HepG2 (cell line): Measurements from ENCODE around the gene IDS.

Experiments used
- CREB1 ChIP-seq, 2 experiments: fragments of 450-650 bp in 1 of 2; IDR thresholded peaks; 2 replicates each; pipeline ENCODE4 v1.6.1; 2016 to 2017; ENCODE audit warnings: control low read depth in 1 of 2, mild to moderate bottlenecking in 1 of 2, missing compliant biosample characterization in 1 of 2, missing genetic modification characterization in 1 of 2
- MYC ChIP-seq: sonication (generic); formaldehyde crosslinking; IDR thresholded peaks from 2 replicates; pipeline ENCODE4 v1.9.0; 2021; ENCODE audit warnings: missing genetic modification reagents, borderline replicate concordance
- NBN ChIP-seq: fragments of 450-650 bp; conservative IDR thresholded peaks from 2 replicates; pipeline ENCODE4 v1.6.1; 2017
- NFE2L2 ChIP-seq: fragments of 150-350 bp; IDR thresholded peaks from 2 replicates; pipeline ENCODE4 v1.6.1; 2014; ENCODE audit warnings: low read length
- SRF ChIP-seq: IDR thresholded peaks from 2 replicates; pipeline ENCODE4 v1.6.1; 2011; ENCODE audit warnings: mild to moderate bottlenecking, low read depth, low read length, moderate library complexity
- TBP ChIP-seq: sonication (generic); formaldehyde crosslinking; IDR thresholded peaks from 2 replicates; pipeline ENCODE4 v1.5.0; 2020; ENCODE audit warnings: missing genetic modification reagents
- TCF12 ChIP-seq, 2 experiments: fragments of 450-650 bp in 1 of 2; sonication (generic) in 1 of 2; formaldehyde crosslinking in 1 of 2; IDR thresholded peaks; 2 replicates each; pipeline versions ENCODE4 v1.6.1 to v1.8.0; 2017 to 2022; ENCODE audit warnings: antibody characterized with exemption in 1 of 2, mild to moderate bottlenecking in 1 of 2, missing genetic modification reagents in 1 of 2, moderate library complexity in 1 of 2
- YY1 ChIP-seq: IDR thresholded peaks from 2 replicates; pipeline ENCODE4 v1.6.1; 2011; ENCODE audit warnings: low read length, low read depth, moderate library complexity, mild to moderate bottlenecking; ENCODE audit not compliant: insufficient read depth, insufficient replicate concordance
- ZNF792 ChIP-seq: IDR thresholded peaks from 2 replicates; pipeline ENCODE4 v1.6.1; 2016
- TF ChIP-seq, protein P1 (sequence below): sonication (generic); formaldehyde crosslinking; IDR thresholded peaks from 2 replicates; pipeline ENCODE4 v1.4.0; 2020; ENCODE audit warnings: mild to moderate bottlenecking, missing genetic modification reagents
- TF ChIP-seq, protein P2 (sequence below): sonication (generic); formaldehyde crosslinking; IDR thresholded peaks from 2 replicates; pipeline ENCODE4 v1.5.0; 2020; ENCODE audit warnings: mild to moderate bottlenecking, missing genetic modification reagents, moderate library complexity
- TF ChIP-seq, protein P3 (sequence below): sonication (generic); formaldehyde crosslinking; IDR thresholded peaks from 2 replicates; pipeline ENCODE4 v1.4.0; 2020; ENCODE audit warnings: mild to moderate bottlenecking, missing genetic modification reagents

DNA sequence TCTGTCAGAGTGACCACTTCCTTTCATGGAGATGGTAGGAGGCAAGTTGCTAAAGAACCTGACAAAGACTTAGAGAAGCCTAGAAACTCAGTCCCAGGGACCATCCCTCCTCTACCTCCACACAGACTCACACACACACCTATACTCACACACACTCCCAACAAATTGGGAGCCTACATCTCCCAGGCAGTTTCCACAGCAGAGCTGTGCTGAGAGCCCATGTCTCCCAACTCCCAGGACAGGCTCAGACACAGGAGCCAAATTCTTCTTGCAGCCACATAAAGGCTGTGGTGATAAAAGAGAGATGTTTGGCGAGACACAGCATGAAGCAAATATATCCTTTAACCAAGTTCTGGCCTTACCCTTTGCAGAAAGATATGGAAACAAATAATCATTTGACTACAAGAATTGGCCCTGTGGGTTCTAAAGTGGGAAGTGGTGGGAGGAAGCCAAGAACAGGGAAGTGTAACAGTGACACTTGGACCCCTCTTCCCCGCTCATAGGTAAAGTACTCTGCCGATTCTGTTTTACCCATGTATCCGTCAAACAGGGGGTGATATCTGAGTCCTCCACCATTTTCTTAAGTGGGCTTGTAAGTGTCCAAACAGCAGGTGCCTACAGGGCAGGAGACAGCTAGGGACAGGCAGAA is 11.0 kb upstream of the IDS start:
- TF ChIP-seq ZNF792 (no peak), SRF (no peak), CREB1 (IDR thresholded peaks at IDR 0.05) (no peak), CREB1 (CRISPR knock-in tag; IDR thresholded peaks at IDR 0.05) (no peak), TCF12 (IDR thresholded peaks at IDR 0.05) (no peak), TCF12 (CRISPR knock-in tag; IDR thresholded peaks at IDR 0.05) (no peak), NBN (no peak), MYC (CRISPR knock-in tag) (no peak), TBP (no peak), YY1 (no peak), NFE2L2 (no peak)
- TF ChIP-seq, protein P1, sequence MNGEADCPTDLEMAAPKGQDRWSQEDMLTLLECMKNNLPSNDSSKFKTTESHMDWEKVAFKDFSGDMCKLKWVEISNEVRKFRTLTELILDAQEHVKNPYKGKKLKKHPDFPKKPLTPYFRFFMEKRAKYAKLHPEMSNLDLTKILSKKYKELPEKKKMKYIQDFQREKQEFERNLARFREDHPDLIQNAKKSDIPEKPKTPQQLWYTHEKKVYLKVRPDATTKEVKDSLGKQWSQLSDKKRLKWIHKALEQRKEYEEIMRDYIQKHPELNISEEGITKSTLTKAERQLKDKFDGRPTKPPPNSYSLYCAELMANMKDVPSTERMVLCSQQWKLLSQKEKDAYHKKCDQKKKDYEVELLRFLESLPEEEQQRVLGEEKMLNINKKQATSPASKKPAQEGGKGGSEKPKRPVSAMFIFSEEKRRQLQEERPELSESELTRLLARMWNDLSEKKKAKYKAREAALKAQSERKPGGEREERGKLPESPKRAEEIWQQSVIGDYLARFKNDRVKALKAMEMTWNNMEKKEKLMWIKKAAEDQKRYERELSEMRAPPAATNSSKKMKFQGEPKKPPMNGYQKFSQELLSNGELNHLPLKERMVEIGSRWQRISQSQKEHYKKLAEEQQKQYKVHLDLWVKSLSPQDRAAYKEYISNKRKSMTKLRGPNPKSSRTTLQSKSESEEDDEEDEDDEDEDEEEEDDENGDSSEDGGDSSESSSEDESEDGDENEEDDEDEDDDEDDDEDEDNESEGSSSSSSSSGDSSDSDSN (CRISPR knock-in tag), result no peak
- TF ChIP-seq, protein P2, sequence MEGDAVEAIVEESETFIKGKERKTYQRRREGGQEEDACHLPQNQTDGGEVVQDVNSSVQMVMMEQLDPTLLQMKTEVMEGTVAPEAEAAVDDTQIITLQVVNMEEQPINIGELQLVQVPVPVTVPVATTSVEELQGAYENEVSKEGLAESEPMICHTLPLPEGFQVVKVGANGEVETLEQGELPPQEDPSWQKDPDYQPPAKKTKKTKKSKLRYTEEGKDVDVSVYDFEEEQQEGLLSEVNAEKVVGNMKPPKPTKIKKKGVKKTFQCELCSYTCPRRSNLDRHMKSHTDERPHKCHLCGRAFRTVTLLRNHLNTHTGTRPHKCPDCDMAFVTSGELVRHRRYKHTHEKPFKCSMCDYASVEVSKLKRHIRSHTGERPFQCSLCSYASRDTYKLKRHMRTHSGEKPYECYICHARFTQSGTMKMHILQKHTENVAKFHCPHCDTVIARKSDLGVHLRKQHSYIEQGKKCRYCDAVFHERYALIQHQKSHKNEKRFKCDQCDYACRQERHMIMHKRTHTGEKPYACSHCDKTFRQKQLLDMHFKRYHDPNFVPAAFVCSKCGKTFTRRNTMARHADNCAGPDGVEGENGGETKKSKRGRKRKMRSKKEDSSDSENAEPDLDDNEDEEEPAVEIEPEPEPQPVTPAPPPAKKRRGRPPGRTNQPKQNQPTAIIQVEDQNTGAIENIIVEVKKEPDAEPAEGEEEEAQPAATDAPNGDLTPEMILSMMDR (CRISPR knock-in tag), result no peak
- TF ChIP-seq, protein P3, sequence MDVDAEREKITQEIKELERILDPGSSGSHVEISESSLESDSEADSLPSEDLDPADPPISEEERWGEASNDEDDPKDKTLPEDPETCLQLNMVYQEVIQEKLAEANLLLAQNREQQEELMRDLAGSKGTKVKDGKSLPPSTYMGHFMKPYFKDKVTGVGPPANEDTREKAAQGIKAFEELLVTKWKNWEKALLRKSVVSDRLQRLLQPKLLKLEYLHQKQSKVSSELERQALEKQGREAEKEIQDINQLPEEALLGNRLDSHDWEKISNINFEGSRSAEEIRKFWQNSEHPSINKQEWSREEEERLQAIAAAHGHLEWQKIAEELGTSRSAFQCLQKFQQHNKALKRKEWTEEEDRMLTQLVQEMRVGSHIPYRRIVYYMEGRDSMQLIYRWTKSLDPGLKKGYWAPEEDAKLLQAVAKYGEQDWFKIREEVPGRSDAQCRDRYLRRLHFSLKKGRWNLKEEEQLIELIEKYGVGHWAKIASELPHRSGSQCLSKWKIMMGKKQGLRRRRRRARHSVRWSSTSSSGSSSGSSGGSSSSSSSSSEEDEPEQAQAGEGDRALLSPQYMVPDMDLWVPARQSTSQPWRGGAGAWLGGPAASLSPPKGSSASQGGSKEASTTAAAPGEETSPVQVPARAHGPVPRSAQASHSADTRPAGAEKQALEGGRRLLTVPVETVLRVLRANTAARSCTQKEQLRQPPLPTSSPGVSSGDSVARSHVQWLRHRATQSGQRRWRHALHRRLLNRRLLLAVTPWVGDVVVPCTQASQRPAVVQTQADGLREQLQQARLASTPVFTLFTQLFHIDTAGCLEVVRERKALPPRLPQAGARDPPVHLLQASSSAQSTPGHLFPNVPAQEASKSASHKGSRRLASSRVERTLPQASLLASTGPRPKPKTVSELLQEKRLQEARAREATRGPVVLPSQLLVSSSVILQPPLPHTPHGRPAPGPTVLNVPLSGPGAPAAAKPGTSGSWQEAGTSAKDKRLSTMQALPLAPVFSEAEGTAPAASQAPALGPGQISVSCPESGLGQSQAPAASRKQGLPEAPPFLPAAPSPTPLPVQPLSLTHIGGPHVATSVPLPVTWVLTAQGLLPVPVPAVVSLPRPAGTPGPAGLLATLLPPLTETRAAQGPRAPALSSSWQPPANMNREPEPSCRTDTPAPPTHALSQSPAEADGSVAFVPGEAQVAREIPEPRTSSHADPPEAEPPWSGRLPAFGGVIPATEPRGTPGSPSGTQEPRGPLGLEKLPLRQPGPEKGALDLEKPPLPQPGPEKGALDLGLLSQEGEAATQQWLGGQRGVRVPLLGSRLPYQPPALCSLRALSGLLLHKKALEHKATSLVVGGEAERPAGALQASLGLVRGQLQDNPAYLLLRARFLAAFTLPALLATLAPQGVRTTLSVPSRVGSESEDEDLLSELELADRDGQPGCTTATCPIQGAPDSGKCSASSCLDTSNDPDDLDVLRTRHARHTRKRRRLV, result no peak
